NCI-H446 treated with DMSO at 0.1 percent for 48 hours (cell line): Measurements from ENCODE around the gene PITPNM2.
"Not testable (repeated sequence)": the region's sequence is repeated elsewhere in the genome, so short reads cannot be mapped to it uniquely, and the experiment has no call there.

ENCODE experiments used
- DNase-seq: peaks from one replicate; lab custom pipeline; 2025; lab: John Stamatoyannopoulos, UW

Gene PITPNM2

GRCh38 chr12:123120452-123121166 is 30.3 kb downstream of the PITPNM2 start:
- DNase-seq: no peak

DNA sequence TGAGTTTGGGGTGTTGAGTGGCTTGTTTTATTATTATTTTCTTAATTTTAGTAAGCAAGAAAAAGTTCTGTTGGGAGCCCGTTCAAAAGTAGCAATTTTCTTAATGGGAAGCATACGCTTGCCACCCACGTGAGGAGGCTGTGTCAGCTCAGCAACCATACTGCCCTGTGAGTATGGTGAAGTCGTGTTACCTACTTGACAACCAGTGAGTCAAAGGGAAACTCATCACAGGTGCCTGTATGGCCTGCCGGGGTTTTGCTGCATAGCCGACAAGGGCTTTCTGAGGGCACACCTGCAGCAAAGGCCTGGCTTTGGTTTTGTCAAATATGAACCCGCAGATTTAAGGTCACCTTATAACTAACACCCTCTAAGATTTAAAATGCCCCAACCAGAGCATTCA is 31.1 kb downstream of the PITPNM2 start:
- no peak for DNase-seq

GRCh38 chr12:123118497-123118896 is 32.4 kb downstream of the PITPNM2 start:
- DNase-seq: no peak

DNA sequence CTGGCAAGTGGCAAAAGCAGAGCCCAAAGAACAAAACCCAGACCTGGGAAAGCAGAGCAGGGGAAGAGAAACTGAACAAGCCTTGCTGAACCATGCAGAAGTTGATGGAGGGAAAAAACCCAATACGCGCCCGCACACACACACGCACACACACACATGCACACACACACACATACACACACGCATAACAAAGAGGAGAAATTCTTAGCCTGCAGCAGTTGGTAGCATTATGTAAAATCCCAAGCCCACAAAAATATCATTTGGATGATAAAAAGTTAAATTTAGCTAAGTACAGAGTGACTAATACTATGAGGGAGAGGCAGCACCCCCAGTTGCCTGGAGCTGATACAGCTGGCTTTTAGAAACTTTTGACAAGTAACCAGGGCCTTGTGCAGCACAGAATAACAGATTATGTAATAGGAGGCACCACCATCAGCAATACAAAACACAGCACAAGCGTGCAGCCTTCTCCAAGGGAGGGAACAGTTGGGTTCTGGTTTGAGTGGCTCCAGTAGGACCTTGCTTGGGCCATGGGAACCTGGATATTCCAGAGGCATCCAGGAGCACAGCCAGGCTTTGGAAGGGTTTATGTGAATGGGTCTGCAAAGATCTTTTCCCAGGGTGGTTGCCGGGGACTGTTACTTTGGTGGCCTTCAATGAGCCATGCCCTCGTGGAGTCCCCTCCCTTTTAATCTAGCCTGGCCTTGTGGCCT is 35.3 kb downstream of the PITPNM2 start:
- DNase-seq: no peak

DNA sequence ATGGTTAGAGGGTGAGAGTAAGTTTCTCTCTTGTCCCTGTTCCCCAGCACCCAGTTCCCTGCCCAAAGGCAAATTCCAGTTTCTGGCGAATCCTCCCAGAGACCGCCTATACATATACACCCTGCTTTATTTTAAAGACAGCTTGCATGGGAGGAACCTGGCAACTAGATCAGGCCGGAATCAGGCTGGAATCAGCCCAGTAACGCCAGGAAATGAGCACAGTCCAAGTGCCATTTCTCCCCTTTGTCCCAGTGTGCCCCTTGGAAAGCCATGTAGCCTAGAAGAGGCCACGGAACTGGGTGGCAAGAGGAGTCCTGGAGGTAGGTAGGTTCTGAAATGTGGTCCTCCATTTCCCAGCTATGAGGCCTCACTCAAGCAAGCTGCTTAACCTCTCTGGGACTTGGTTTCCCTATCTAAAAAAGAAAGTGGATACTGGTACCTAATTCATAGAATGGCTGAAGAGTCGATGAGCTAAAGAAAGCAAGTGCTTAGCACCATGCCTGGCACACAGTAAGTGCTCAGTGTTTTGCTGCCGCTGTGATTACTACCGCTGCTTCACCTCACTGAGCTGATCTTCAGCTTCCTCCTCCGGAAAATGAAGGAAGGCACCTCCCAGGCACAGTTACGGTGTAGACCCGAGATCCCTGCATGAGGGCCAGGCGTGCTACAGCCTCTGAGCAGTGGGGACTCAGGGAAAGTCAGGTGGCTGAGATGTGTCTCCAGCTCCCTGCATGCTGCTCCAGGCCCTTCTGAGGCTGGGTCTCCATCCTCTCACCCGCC is 36.4 kb downstream of the PITPNM2 start:
- no peak for DNase-seq

- peak; percentile 14 for DNase-seq
Measured at GRCh38 chr12:123113026-123113425, 37.9 kb downstream of the PITPNM2 start.

- no peak for DNase-seq
Measured at GRCh38 chr12:123111498-123112165, 39.3 kb downstream of the PITPNM2 start.

DNA sequence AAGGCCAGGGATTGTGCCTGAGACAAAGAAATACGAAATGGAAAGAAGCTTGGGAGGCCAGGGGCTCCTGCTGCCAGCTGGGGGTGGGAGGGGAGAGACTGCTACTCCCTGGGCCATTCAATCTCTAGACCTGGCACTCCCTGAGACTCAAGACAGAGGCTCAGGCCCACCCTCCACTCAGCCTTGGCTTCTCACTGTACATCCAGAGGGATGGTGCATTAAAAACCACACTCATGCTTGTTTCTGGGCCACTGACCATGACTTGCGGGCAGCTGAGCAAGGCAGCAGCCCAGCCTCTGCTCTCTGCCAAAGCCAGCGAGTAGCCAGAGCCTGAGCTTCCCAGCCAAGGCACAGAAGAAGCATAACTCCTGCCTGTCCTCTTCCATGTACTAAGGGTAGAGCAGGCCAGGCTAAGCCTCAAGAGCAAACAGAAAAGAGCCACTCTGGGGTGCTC is 41.5 kb downstream of the PITPNM2 start:
- DNase-seq: no peak

DNA sequence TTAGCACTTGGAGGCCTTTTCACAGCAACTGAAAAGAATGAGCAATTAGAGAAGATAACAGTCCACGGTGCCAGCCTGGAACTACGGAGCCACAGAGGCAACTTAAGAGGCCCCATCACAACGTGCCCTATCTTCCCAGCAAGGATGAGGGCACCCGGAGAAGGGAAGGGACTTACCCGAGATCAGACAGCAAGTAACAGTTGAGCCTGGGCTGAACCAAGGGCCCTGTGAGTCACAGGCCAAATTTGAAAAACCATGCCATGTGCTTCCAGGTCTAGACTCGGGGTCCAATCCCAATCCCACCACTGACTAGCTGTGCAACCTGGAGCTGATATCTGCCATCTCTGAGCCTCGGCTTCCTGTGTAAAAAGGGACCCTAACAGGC is 42.2 kb downstream of the PITPNM2 start:
- DNase-seq: no peak

GRCh38 chr12:123107926-123108681 is 42.8 kb downstream of the PITPNM2 start:
- no peak for DNase-seq

DNA sequence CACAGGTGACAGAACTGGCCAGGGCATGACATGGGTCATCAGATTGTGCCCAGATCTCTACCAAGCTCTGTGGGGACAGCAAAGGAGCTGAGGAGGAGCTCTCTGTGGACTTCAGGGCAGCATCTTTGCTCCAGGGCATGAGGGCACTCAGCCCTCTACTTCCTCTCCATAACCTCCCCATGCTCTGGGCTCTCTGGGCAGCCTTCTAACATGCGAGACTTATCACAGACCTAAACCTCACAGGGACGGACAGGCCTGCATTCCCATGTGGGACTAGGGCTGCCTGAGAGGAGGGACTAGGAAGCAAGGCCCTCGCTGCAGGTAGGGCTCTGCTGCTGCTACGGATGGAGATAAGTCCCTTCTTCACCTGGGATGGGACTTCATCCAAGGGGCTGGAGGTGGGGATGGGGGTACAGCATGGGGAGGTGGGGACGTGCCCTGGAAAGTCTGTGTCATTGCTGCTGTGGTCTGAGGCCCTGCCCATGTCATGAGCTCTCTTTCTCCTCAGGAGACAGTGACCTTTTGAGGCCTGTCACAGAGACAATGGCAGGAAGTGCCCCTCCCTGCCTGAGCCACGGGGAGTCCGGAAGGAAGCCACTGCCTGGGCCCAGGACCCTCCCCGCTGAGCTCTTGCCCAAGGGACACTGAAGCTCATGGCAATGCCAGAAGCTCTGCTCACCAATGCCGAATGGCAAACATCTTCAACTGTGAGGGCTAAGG is 44.1 kb downstream of the PITPNM2 start:
- DNase-seq: no peak

GRCh38 chr12:123105211-123105826 is 45.6 kb downstream of the PITPNM2 start:
- no peak for DNase-seq

DNA sequence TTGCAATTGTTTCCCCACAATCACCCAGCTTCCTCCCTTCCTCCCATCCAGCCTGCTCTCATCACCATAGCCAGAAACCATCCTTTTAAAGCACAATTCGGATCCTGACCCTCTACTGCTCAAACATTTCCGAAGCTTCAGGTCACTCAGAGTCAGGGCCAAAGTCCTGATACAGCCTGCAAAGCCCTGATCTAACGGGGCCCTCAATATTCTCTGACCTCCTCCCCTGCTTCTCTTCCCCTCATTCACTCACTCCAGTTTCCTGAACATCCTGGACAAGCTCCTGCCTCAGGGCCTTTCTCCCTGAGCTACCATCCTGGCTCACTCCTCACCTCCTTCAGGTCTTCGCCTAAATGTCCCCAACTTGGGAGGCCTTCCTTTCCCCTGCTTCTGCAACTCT is 46.1 kb downstream of the PITPNM2 start:
- no peak for DNase-seq

DNA sequence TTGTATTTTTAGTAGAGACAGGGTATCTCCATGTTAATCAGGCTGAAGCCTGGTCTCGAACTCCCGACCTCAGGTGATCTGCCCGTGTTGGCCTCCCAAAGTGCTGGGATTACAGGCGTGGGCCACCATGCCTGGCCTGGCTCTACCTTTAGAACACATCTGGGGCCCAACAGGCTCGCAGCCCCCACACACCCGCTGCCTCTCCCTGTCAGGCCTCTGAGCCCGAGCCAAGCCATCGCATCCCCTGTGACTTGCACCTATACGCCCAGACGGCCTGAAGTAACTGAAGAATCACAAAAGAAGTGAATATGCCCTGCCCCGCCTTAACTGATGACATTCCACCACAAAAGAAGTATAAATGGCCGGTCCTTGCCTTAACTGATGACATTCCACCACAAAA is 46.8 kb downstream of the PITPNM2 start:
- DNase-seq: not testable (repeated sequence)

DNA sequence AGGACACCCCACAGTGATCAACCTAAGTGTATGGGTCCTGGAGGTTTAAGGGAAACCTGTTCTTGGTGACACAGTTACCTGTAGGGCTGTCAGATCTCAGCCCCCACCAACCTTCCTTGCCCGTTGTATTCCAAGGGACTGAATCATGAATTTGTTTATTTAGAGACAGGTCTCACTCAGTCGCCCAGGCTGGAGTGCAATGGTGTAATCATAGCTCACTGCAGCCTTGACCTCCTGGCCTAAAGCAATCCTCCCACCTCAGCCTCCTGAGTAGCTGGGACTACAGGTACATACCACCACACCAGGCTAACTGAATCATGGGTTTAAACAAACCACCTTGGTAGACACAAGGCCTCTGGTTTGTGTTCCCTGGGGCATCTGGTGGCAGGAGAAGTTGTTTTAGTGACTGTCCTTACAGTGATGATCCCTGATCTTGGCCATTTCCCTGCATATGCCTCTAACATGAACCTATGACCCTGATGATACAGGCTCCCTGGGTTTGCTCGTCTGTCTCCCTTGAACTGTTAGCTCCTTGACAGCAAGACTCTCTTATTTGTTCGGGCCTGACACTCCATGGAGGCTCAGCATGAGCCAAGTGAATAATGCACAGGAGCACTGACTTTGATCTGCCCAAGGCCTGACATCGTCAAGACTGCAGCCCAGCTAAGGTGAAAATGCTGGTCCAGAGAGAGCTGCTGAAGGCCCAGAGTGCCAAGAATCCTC is 47.9 kb downstream of the PITPNM2 start:
- DNase-seq: no peak

- DNase-seq: no peak
Measured at GRCh38 chr12:123102366-123102765, 48.5 kb downstream of the PITPNM2 start.

DNA sequence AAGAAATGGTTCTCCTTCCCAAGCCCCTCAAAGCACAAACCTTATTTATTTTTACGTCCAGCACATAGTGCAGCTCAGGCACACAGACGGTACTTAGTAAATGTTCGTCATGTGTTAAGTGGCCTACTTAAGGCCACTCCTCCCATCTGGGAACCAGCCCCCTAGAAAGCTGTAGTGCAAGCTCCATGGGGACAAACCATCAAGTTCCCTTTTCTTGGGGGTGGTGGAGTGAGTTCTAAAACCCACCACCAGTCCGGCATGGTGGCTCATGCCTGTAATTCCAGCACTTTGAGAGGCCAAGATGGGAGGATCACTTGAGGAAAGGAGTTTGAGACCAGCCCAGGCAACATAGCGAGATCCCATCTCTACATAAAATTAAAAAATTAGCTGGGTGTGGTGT is 49.4 kb downstream of the PITPNM2 start:
- DNase-seq: no peak
